ENCODE measurements around the gene LSM2. TPM values are rescaled to one million over a fixed set of nuclear protein-coding genes. Genes with fewer than 3 reads are reported as not detected.
"Not testable (repeated sequence)": the region's sequence is repeated elsewhere in the genome, so short reads cannot be mapped to it uniquely, and the experiment has no call there.

Gene LSM2
- total RNA-seq, 1 donor from 2014 or later = 45.3 TPM

GRCh38 chr6:31827286-31828079 lies 20.7 kb upstream of the LSM2 start, which contains the start of gene HSPA1B:
Gene HSPA1B (plus strand): TSS chr6:31827738. CDS start chr6:31827951, 213 bp downstream.
- DNase-seq (ENCODE audit: extremely low read depth, low read depth, low spot score) = peak; percentile 97

GRCh38 chr6:31826793-31827285 lies 20.1 kb upstream of the LSM2 start:
- DNase-seq (ENCODE audit: extremely low read depth, low read depth, low spot score) = no peak

- no peak for DNase-seq (ENCODE audit: extremely low read depth, low read depth, low spot score)
Measured at GRCh38 chr6:31825553-31825952, 18.8 kb upstream of the LSM2 start.

GRCh38 chr6:31823592-31824196 lies 16.9 kb upstream of the LSM2 start:
- DNase-seq (ENCODE audit: extremely low read depth, low read depth, low spot score) = not testable (repeated sequence)

GRCh38 chr6:31822036-31822821 lies 15.5 kb upstream of the LSM2 start:
- no peak for DNase-seq (ENCODE audit: extremely low read depth, low read depth, low spot score)

- no peak for DNase-seq (ENCODE audit: extremely low read depth, low read depth, low spot score)
Measured at GRCh38 chr6:31821301-31822035, 14.7 kb upstream of the LSM2 start.

- DNase-seq (ENCODE audit: extremely low read depth, low read depth, low spot score) = not testable (repeated sequence)
Measured at GRCh38 chr6:31820399-31820798, 13.6 kb upstream of the LSM2 start.

GRCh38 chr6:31819871-31820299 lies 13.1 kb upstream of the LSM2 start:
- DNase-seq (ENCODE audit: extremely low read depth, low read depth, low spot score) = no peak

GRCh38 chr6:31817929-31818511 lies 11.3 kb upstream of the LSM2 start:
- DNase-seq (ENCODE audit: extremely low read depth, low read depth, low spot score) = not testable (repeated sequence)

- DNase-seq (ENCODE audit: extremely low read depth, low read depth, low spot score) = not testable (repeated sequence)
Measured at GRCh38 chr6:31817133-31817928, 10.6 kb upstream of the LSM2 start.

- peak; percentile 91 for DNase-seq (ENCODE audit: extremely low read depth, low read depth, low spot score)
Measured at GRCh38 chr6:31815025-31815838, 8.5 kb upstream of the LSM2 start, which contains the start of the genes HSPA1A and HSPA1L. Gene HSPA1A (plus strand): TSS chr6:31815543. CDS start chr6:31815757, 214 bp downstream. Gene HSPA1L (minus strand): TSS chr6:31815283. CDS start chr6:31811972, 3,311 bp downstream.

- peak; percentile 91 for DNase-seq (ENCODE audit: extremely low read depth, low read depth, low spot score)
Measured at GRCh38 chr6:31814677-31815024, 7.9 kb upstream of the LSM2 start.

GRCh38 chr6:31813465-31813849 lies 6.7 kb upstream of the LSM2 start:
- no peak for DNase-seq (ENCODE audit: extremely low read depth, low read depth, low spot score)

- no peak for DNase-seq (ENCODE audit: extremely low read depth, low read depth, low spot score)
Measured at GRCh38 chr6:31811645-31812044, 4.9 kb upstream of the LSM2 start.

GRCh38 chr6:31808599-31808998 lies 1.8 kb upstream of the LSM2 start:
- not testable (repeated sequence) for DNase-seq (ENCODE audit: extremely low read depth, low read depth, low spot score)

GRCh38 chr6:31805939-31806469 lies 762 bp downstream of the LSM2 start:
- DNase-seq (ENCODE audit: extremely low read depth, low read depth, low spot score) = no peak

- not testable (repeated sequence) for DNase-seq (ENCODE audit: extremely low read depth, low read depth, low spot score)
Measured at GRCh38 chr6:31801031-31801927, 5.5 kb downstream of the LSM2 start.

Data from glomerular endothelial cell (primary cell).